GM12873 (cell line): Measurements from ENCODE around the gene LRRC8A.

Experiments
- TF ChIP-seq, protein P1 (sequence below): IDR thresholded peaks from 2 replicates; pipeline ENCODE4 v1.5.1; 2012; ENCODE audit warnings: low read depth, mild to moderate bottlenecking, moderate library complexity, low read length, control low read depth; ENCODE audit not compliant: insufficient read depth; ENCODE audit errors: missing control alignments

The LRRC8A gene

GRCh38 chr9:128910906-128911305 lies 29.0 kb downstream of the LRRC8A start:
- TF ChIP-seq, protein P1, sequence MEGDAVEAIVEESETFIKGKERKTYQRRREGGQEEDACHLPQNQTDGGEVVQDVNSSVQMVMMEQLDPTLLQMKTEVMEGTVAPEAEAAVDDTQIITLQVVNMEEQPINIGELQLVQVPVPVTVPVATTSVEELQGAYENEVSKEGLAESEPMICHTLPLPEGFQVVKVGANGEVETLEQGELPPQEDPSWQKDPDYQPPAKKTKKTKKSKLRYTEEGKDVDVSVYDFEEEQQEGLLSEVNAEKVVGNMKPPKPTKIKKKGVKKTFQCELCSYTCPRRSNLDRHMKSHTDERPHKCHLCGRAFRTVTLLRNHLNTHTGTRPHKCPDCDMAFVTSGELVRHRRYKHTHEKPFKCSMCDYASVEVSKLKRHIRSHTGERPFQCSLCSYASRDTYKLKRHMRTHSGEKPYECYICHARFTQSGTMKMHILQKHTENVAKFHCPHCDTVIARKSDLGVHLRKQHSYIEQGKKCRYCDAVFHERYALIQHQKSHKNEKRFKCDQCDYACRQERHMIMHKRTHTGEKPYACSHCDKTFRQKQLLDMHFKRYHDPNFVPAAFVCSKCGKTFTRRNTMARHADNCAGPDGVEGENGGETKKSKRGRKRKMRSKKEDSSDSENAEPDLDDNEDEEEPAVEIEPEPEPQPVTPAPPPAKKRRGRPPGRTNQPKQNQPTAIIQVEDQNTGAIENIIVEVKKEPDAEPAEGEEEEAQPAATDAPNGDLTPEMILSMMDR, result no peak

DNA sequence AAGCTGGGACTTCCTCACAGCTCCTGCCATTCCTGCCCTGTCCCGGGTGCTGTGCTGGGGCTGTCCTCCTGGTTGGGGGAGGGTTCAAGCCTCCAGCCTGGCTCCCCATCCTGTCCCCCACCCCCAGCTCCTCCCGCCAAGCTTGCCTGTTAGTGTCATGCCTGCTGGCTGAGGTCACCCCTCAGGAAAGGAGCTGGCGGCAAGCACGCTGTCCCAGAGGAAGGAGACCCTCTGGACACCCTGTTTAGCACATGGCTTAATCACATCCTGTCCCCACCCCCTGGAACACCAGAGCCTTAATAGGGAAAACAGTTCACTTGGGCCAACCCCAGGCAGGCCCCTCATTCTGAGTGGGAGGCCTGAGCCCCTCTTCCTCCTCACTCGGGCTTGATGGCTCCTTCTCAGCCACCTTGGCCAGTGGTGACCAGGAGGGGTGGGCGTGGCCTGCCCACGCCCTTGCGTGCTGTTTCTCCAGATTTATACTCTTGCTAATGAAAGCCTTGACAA lies 29.6 kb downstream of the LRRC8A start:
- TF ChIP-seq, protein P1, result no peak

GRCh38 chr9:128912270-128912853 lies 30.4 kb downstream of the LRRC8A start:
- TF ChIP-seq, protein P1, result no peak

GRCh38 chr9:128913048-128913900 lies 31.3 kb downstream of the LRRC8A start:
- TF ChIP-seq, protein P1, result no peak

DNA sequence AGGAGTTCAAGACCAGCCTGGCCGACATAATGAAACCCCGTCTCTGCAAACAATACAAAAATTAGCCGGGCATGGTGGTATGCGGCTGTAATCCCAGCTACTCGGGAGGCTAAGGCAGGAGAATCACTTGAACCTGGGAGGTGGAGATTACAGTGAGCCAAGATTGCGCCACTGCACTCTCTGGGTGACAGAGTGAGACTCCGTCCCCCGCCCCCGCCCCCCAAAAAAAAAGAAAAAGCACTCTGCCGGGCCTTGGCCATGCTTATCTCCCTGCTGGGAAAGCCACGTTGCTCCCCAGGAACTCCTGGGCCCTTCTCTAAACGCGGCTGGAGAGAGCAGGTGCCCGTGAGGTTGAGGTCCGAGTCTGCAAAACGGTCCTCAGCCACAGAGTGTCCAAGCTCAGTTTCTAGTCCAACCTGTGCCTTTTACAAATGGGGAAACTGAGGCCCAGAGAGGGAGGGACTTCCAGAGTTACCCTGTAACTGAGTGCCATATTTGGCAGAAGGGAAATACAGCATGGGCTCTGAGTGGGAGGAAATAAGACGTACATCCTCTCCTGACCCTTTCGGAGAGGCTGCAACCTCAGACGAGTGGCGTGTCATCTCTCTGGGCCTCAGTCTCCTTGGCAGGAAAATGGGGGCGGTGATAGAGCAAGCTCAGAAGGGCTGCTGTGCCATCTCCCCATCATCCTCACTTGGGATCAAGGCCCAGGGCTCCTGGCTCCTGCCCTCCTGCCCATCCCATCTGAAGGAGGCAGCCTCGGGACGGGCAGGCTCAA lies 32.3 kb downstream of the LRRC8A start:
- TF ChIP-seq, protein P1, result no peak

DNA sequence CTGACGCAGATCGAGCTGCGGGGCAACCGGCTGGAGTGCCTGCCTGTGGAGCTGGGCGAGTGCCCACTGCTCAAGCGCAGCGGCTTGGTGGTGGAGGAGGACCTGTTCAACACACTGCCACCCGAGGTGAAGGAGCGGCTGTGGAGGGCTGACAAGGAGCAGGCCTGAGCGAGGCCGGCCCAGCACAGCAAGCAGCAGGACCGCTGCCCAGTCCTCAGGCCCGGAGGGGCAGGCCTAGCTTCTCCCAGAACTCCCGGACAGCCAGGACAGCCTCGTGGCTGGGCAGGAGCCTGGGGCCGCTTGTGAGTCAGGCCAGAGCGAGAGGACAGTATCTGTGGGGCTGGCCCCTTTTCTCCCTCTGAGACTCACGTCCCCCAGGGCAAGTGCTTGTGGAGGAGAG lies 34.3 kb downstream of the LRRC8A start:
- TF ChIP-seq, protein P1, result no peak

- TF ChIP-seq, protein P1, result no peak
Measured at GRCh38 chr9:128916745-128917144, 34.8 kb downstream of the LRRC8A start.
